Stomach (tissue), 4 donors: ENCODE data around the gene PRKACA.

Experiments used
- POLR2A ChIP-seq, 4 donors: fragments of 450-650 bp; IDR thresholded peaks; one replicate each; pipeline ENCODE4 v1.6.1; 2016; ENCODE audit warnings: antibody characterized with exemption in 4 of 4, control low read depth in 2 of 4, mild to moderate bottlenecking in 1 of 4, moderate library complexity in 1 of 4
- TF ChIP-seq, protein P1 (sequence below), 7 experiments: fragments of 450-650 bp in 4 of 7; fragments of 200-600 bp in 3 of 7; sonication (generic) in 3 of 7; IDR thresholded peaks; one replicate each; pipeline ENCODE4 v1.5.1; 2016 to 2019; ENCODE audit warnings: antibody characterized with exemption in 7 of 7, control low read depth in 2 of 7, mild to moderate bottlenecking in 1 of 7

DNA sequence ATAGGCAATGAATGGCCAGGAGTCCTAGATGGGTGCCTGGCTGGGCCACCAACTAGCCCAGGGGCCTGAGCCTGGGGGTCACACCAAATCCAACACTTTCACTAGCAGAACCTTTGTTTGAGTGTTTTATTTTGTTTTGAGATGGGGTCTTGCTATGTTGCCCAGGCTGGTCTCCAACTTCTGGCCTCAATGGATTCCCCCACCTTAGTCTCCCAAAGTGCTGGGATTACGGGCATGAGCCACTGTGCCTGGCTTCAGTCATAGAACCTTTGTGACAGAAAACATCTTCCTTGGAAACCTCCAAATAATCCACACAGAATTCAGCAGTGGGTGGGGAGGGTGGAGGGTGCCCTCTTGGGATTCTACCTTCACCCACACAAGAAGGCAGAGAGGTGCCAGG lies 6.1 kb downstream of the PRKACA start:
- TF ChIP-seq, protein P1, sequence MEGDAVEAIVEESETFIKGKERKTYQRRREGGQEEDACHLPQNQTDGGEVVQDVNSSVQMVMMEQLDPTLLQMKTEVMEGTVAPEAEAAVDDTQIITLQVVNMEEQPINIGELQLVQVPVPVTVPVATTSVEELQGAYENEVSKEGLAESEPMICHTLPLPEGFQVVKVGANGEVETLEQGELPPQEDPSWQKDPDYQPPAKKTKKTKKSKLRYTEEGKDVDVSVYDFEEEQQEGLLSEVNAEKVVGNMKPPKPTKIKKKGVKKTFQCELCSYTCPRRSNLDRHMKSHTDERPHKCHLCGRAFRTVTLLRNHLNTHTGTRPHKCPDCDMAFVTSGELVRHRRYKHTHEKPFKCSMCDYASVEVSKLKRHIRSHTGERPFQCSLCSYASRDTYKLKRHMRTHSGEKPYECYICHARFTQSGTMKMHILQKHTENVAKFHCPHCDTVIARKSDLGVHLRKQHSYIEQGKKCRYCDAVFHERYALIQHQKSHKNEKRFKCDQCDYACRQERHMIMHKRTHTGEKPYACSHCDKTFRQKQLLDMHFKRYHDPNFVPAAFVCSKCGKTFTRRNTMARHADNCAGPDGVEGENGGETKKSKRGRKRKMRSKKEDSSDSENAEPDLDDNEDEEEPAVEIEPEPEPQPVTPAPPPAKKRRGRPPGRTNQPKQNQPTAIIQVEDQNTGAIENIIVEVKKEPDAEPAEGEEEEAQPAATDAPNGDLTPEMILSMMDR (IDR thresholded peaks at IDR 0.05) = no peak
- no peak for TF ChIP-seq POLR2A (IDR thresholded peaks at IDR 0.05)
